ENCODE measurements around the gene ARHGEF7. TPM values are rescaled to one million over a fixed set of nuclear protein-coding genes. Genes with fewer than 3 reads are reported as not detected.

The ARHGEF7 gene
- total RNA-seq, 1 donor from 2014 or later = 31.6 TPM

DNA sequence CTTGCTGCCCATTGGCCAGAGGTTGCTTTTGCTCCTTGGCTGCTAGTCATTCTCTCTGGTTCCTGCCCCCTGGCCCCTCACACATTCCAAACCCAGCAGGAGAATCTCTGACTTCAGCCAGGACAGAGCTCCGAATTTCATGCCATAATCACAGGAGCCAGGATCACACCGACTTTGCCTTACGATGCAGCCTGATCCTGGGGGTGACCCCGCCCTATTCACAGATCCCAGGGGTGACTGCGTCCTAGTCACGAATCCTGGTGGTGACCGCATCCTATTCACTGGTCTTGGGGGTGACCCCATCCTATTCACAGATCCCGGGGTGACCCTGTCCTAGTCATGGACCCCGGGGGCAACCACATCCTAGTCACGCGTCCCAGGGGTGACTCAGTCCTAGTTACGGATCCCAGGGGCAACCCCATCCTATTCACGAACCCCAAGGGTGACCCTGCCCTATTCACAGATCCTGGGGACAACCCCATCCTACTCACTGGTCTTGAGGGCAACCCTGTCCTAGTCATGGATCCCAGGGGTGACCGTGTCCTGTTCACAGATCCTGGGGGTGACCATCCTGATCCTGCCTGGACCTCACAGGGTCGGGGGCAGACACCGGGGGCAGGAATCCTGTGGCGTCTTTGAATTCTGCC, 198.0 kb downstream of the ARHGEF7 start:
- TF ChIP-seq, protein P1, sequence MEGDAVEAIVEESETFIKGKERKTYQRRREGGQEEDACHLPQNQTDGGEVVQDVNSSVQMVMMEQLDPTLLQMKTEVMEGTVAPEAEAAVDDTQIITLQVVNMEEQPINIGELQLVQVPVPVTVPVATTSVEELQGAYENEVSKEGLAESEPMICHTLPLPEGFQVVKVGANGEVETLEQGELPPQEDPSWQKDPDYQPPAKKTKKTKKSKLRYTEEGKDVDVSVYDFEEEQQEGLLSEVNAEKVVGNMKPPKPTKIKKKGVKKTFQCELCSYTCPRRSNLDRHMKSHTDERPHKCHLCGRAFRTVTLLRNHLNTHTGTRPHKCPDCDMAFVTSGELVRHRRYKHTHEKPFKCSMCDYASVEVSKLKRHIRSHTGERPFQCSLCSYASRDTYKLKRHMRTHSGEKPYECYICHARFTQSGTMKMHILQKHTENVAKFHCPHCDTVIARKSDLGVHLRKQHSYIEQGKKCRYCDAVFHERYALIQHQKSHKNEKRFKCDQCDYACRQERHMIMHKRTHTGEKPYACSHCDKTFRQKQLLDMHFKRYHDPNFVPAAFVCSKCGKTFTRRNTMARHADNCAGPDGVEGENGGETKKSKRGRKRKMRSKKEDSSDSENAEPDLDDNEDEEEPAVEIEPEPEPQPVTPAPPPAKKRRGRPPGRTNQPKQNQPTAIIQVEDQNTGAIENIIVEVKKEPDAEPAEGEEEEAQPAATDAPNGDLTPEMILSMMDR (IDR thresholded peaks at IDR 0.05; ENCODE audit: insufficient read depth, low read length, severe bottlenecking) = no peak
- no peaks in the 10 kb centered on the region for H3K36me3 ChIP-seq (ENCODE audit: control insufficient read depth, insufficient read depth, low read length)
- DNase-seq (ENCODE audit: low read depth) (no peak), FAIRE-seq (peak; percentile 13)
- H3K4me3 ChIP-seq (ENCODE audit: low read depth, low read length) = no peak overlapping the region
- no peaks in the 10 kb centered on the region for H3K27me3 ChIP-seq (ENCODE audit: control insufficient read depth, insufficient read depth, low read length)

DNA sequence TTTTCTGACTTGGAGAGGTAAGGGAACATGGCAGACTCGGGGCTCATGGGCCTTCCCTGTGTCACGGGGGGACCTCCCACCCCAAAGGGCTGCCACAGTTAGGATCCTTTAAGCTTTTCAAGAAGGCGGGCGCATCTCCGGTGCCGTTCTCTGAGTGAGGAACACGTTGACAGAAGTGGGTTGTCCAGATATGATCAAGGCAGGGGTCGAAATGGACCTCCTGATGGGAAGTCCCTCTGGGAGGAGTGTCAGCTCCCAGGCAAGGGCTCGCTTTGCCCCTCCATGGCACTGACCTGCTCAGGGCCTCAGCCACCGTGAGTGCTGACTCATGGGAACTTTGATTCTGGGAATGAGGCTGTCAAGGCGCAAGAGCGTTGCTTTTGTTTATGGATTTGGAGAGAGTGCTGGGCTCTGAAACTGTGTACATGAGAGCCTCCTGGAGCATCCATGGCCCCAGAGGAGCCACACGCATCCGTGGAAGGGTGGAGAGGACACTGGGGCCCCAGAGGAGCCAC, 198.9 kb downstream of the ARHGEF7 start:
- H3K4me3 ChIP-seq (ENCODE audit: low read depth, low read length) = no peak overlapping the region
- H3K27me3 ChIP-seq (ENCODE audit: control insufficient read depth, insufficient read depth, low read length) = no peaks in the 10 kb centered on the region
- TF ChIP-seq, protein P1 (IDR thresholded peaks at IDR 0.05; ENCODE audit: insufficient read depth, low read length, severe bottlenecking) = no peak
- FAIRE-seq (no peak), DNase-seq (ENCODE audit: low read depth) (no peak)
- no peaks in the 10 kb centered on the region for H3K36me3 ChIP-seq (ENCODE audit: control insufficient read depth, insufficient read depth, low read length)

DNA sequence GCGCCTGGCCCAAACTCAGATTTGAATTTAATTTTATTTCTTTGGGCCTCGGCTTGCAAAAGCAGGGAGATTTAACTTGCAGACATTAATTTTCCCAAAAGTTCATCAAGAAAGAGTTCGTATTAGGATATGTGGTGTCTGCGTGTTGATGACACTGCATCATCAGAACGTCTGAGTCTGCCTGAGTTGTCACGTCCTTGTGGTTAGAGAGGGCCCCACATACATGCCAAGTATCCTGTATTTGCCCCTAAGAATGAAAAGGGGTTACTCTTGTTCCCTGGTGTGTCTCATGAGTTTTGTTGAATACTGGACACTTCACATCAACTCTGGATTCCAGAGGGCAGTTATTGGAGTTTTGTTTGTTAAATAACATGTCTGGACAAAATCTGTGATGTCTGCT, 199.7 kb downstream of the ARHGEF7 start:
- TF ChIP-seq, protein P1 (IDR thresholded peaks at IDR 0.05; ENCODE audit: insufficient read depth, low read length, severe bottlenecking) = no peak
- Histone ChIP-seq H3K4me3 (ENCODE audit: low read depth, low read length) (no peak overlapping the region), H3K27me3 (ENCODE audit: control insufficient read depth, insufficient read depth, low read length) (no peaks in the 10 kb centered on the region), H3K36me3 (ENCODE audit: control insufficient read depth, insufficient read depth, low read length) (no peaks in the 10 kb centered on the region)
- DNase-seq (ENCODE audit: low read depth) (no peak), FAIRE-seq (no peak)

DNA sequence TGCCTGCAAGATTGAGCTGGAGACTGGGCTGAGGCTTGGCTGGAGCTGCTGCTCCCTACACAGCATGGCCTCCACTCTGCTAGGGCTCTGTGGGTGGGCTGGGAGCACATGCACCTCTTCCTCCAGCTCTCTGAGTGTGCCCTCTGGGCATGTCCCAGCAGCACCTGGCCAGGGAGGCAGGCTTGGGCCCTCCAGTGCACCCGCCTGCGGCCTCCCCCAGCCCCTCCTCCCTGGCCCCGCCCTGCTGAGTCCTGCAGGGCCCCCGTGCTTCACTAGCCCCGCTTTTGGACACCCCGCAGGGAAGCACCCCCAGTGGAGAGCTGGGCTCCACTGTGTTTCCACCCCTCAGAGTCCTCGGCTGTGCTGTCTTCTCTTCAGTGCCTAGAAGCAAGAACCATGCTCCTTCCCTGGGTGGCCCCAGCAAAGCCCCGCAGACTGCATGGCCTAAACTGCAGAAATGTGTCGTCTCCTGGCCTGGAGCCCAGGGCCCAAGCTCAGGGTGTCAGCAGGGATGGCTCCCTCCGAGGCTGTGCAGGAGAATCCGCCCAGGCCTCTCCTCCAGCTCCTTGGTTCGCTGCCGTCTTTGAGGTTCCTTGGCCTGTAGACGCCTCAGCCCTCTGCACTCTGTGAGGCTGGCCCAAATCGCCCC, 200.4 kb downstream of the ARHGEF7 start:
- peak; percentile 10 for DNase-seq (ENCODE audit: low read depth)
- no peak for FAIRE-seq
- TF ChIP-seq, protein P1 (IDR thresholded peaks at IDR 0.05; ENCODE audit: insufficient read depth, low read length, severe bottlenecking) = no peak

DNA sequence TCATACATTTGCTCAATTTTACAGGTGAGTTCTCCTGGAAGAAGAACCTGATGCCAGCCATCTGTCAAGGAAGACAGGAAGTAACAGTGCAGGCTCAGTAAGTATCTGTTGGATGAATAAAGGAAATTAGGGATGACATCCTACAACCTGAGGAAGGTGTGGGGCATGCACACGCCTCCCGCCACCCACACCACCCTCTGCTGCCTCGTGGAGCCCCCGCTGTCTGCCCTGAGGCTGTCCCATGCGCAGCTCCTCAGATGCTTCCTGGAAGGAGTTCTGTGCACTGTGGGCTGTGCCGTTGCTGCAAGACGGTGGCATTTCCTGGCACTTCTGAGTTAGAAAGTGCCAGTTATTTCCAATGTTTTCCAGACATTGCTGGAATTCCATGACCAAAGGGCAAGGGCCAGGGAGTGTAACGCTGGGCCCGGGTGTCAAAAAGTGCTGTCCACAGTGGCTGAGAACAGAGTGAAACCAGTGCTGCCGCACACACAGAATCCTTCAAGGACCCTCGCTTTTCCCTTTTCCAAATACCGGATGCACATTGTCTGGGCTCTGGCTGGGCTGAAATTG, 201.1 kb downstream of the ARHGEF7 start:
- TF ChIP-seq, protein P1 (IDR thresholded peaks at IDR 0.05; ENCODE audit: insufficient read depth, low read length, severe bottlenecking) = no peak
- Histone ChIP-seq H3K36me3 (ENCODE audit: control insufficient read depth, insufficient read depth, low read length) (no peaks in the 10 kb centered on the region), H3K27me3 (ENCODE audit: control insufficient read depth, insufficient read depth, low read length) (no peaks in the 10 kb centered on the region), H3K4me3 (ENCODE audit: low read depth, low read length) (no peak overlapping the region)
- DNase-seq (ENCODE audit: low read depth) = no peak
- no peak for FAIRE-seq

More for the DNA sequence above, 200.4 kb downstream of the ARHGEF7 start:
- Histone ChIP-seq H3K4me3 (ENCODE audit: low read depth, low read length) (no peak overlapping the region), H3K36me3 (ENCODE audit: control insufficient read depth, insufficient read depth, low read length) (no peaks in the 10 kb centered on the region), H3K27me3 (ENCODE audit: control insufficient read depth, insufficient read depth, low read length) (no peaks in the 10 kb centered on the region)

Measured in bronchial epithelial cell (primary cell).